Mucosa of stomach (tissue), 1 donor: ENCODE data around the gene HMCN2.

Experiments used
- H3K27me3 ChIP-seq: one replicate; pipeline ENCODE4 v1.7.0; 2013; ENCODE audit warnings: mild to moderate bottlenecking, low read length; ENCODE audit not compliant: control insufficient read depth, insufficient read depth
- H3K36me3 ChIP-seq: one replicate; pipeline ENCODE4 v1.7.0; 2013; ENCODE audit warnings: low read length; ENCODE audit not compliant: control insufficient read depth, insufficient read depth
- H3K4me1 ChIP-seq: one replicate; pipeline ENCODE4 v1.7.0; 2013; ENCODE audit warnings: mild to moderate bottlenecking, low read length; ENCODE audit not compliant: control insufficient read depth, insufficient read depth
- H3K4me3 ChIP-seq: one replicate; pipeline ENCODE4 v1.7.0; 2013; ENCODE audit warnings: low read length
- H3K9ac ChIP-seq: one replicate; pipeline ENCODE4 v1.7.0; 2013; ENCODE audit warnings: mild to moderate bottlenecking, low read length, moderate library complexity
- H3K9me3 ChIP-seq: one replicate; pipeline ENCODE4 v1.7.0; 2013; ENCODE audit warnings: mild to moderate bottlenecking, low read length, moderate library complexity; ENCODE audit not compliant: control insufficient read depth
- donor health status: Pancreatic carcinoma.

HMCN2 gene

DNA sequence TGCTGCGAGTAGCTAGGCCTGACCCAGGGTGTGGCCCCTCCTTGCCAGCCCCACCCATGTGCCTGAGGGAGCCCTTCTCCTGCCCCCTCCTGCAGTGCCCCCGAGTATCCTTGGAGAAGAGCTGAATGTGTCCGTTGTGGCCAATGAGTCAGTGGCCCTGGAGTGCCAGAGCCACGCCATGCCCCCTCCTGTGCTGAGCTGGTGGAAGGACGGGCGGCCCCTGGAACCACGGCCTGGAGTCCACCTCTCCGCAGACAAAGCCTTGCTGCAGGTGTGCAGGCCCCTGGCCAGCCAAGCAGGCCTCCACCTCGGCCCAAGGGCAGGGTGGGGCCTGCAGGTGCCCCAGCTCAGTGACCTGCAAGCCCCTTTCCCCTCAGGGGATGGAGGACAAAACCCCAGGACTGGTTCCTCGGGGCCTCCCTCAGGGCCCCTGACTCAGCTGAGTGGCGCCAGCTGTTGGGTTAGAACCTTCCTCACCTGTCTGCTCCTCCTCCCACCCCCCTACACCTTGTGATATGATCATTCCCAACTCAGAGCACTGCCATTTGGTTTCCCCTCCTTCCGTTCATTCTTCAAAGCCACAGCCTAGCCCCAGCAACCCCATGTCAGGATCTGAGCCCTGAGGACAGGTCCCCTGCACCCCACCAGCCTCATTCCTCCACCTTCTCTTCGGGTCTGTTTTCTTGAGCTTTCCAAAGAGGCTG, 99.2 kb downstream of the HMCN2 start:
- H3K36me3 ChIP-seq, result no peaks in the 10 kb centered on the region
- H3K4me3 ChIP-seq, result no peak overlapping the region
- H3K27me3 ChIP-seq, result no peaks in the 10 kb centered on the region
- no peaks in the 10 kb centered on the region for H3K9me3 ChIP-seq
- H3K4me1 ChIP-seq, result no peaks in the 10 kb centered on the region
- no peak overlapping the region for H3K9ac ChIP-seq

DNA sequence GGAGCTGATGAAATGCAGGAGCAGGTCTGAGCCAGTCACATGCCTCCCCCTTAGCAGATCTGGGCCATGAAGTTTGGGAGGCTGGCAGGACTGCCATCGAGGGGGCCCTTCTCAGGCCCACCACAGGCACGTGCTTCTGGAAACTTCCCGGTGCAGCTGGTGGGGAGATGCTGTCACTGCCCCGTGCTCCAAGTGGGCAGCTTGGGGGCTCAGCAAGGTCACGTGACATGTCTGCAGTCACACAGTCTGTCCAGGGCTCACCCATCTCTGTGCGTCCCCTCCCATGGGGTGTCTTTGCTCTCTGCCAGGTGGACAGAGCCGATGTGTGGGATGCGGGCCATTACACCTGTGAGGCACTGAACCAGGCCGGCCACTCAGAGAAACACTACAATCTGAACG, 99.8 kb downstream of the HMCN2 start:
- Histone ChIP-seq H3K27me3 (no peaks in the 10 kb centered on the region), H3K36me3 (no peaks in the 10 kb centered on the region), H3K4me3 (no peak overlapping the region)

DNA sequence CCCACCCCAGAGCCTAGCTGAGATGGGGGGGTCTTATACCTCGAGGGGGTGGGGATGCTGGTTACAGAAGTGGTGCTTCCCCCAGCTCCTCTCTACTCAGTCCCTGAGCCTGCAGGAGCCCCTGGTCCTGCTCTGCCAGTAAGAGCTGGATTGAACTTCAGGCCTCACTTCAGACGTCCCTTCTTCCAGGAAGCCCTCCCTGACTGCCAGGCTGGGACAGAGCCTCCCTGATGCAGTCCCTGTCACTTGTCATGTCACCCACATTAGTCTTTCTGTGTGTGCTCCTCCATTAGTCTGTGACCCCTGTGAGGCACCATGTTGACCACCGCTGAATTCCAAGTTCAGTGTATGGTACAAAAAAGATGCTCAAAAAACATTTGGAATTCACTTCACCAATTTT, 100.5 kb downstream of the HMCN2 start:
- Histone ChIP-seq H3K4me1 (no peaks in the 10 kb centered on the region), H3K9ac (no peak overlapping the region)

More for the DNA sequence above, 99.8 kb downstream of the HMCN2 start:
- H3K4me1 ChIP-seq, result no peaks in the 10 kb centered on the region
- H3K9ac ChIP-seq, result no peak overlapping the region
- H3K9me3 ChIP-seq, result no peaks in the 10 kb centered on the region

DNA sequence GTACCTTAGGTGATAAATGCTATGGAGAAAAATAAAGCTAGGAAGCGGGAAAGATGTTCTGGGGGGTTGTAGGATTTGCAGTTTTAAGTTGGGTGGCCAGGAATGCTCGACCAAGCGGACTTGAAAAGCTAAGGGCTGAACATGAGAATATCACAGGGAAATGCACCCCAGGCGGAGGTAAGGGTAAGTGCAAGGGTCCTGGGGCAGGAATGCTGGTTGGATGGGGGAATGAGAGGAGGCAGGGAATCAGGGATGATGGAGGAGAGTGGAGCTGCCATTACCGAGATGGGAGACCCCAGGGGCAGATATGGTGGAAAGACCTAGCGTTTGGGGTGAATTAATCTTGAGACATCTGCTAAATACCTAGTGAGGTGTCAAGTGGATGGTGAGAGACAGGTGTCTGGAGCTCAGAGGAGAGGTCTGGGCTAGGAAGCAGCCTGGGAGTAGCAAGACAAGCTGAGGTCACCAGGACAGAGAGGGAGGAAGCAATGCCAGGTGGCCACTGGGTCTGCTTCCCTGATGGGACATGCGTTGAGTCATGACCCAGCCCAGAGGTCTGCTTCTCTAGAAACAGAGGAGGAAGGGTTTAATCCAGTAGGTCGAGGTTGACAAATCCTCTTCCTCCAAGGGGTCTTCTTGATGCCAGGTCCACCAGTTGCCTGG, 101.5 kb downstream of the HMCN2 start:
- H3K4me1 ChIP-seq, result no peaks in the 10 kb centered on the region
- H3K9ac ChIP-seq, result no peak overlapping the region
- H3K27me3 ChIP-seq, result no peaks in the 10 kb centered on the region
- no peaks in the 10 kb centered on the region for H3K9me3 ChIP-seq
- H3K36me3 ChIP-seq, result no peaks in the 10 kb centered on the region
- H3K4me3 ChIP-seq, result no peak overlapping the region

More for the DNA sequence above, 100.5 kb downstream of the HMCN2 start:
- H3K27me3 ChIP-seq, result no peaks in the 10 kb centered on the region
- no peaks in the 10 kb centered on the region for H3K9me3 ChIP-seq
- H3K4me3 ChIP-seq, result no peak overlapping the region
- no peaks in the 10 kb centered on the region for H3K36me3 ChIP-seq

DNA sequence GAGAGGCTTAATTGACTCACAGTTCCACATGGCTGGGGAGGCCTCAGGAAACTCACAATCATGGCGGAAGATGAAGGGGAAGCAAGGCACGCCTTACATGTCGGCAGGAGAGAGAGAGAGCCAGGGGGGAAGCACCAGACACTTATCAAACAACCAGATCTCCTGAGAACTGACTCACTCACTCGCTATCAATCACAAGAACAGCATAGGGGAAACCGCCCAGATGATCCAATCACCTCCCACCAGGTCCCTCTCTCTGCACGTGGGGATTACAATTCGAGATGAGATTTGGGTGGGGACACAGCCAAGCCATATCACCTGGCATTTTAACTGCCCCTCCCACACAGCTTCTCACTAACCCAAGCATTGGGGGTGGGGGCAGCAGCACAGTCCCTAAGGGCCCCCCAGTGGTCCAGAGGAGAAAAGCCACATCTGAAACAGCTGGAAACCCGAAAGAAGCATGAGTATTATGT, 103.1 kb downstream of the HMCN2 start:
- Histone ChIP-seq H3K9ac (no peak overlapping the region), H3K27me3 (no peaks in the 10 kb centered on the region), H3K4me1 (no peaks in the 10 kb centered on the region), H3K36me3 (no peaks in the 10 kb centered on the region), H3K4me3 (no peak overlapping the region), H3K9me3 (no peaks in the 10 kb centered on the region)

DNA sequence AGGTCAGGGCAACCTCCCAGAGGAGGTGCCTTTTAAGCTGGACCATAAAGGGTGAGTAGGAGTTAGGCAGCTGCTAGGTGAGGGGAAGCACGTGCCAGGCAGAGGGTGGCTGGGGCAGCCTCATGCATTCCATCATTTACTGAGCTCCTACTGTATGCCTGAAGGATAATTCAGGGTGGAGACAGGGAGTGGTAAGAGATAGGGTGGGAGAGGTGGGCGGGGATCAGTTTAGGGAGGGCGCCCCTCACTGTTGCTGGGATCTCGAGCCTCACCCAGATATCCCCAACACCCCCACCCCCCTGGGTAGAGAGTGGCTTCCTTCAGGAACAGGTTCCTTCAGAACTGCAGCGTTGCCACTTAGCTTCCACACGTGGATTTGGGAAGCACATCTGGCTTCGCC, 104.7 kb downstream of the HMCN2 start:
- Histone ChIP-seq H3K9ac (no peak overlapping the region), H3K36me3 (no peaks in the 10 kb centered on the region), H3K4me1 (no peaks in the 10 kb centered on the region), H3K9me3 (no peaks in the 10 kb centered on the region), H3K4me3 (no peak overlapping the region), H3K27me3 (no peaks in the 10 kb centered on the region)

DNA sequence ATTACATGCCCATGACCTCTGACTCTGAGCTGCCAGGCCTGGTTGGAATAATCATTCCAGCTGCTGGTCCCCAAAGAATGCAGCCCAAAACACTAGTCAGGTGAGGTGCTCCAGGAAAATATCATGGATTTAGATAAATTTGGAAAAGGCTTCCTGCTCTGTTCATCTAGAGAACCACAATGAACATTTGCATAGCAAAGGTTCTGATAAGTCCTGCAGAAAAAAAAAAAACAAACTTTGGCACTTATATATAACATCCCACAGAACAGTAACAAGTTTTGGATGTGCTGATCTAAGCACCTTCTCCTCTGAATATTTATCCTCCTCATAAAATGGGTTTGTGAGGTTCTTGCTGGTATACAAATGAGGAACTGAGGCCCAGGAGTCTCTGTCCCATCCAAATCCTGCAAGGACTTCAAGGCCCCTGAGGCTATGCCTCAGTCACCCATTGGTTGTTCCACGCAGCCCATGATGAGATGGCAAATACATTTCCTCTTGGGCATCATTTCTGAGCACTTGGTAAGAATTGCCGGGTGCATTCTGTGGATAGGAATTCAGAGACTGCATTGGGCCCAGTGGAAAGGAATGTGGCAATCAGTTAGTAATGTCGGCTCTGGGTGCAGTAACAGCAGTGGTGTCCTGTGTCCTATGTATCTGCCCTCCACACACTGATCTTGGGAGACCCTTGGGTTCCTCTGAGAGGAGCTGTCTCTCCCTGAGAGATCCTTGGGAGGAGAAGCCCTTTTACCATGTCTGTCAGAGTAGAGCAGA, 105.8 kb downstream of the HMCN2 start:
- no peak overlapping the region for H3K4me3 ChIP-seq
- no peaks in the 10 kb centered on the region for H3K36me3 ChIP-seq
- H3K4me1 ChIP-seq, result no peaks in the 10 kb centered on the region
- H3K27me3 ChIP-seq, result no peaks in the 10 kb centered on the region
- H3K9ac ChIP-seq, result no peak overlapping the region
- H3K9me3 ChIP-seq, result no peaks in the 10 kb centered on the region

DNA sequence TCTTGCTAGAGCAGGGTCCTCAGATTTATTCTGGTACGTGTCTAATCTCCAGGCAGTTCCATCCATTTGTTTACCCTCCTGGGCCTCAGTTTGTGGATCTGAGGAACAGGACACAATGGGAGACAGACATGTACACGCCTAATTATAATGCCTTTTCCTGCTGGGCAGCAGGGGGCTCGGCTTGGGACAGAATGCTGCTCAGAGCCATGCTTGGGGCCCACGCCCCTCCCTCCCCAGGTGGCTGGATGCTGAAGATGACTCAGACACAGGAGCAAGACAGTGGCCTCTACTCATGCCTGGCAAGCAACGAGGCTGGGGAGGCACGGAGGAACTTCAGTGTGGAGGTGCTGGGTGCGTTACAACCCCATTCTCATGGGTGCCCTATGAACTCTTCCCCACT, 106.5 kb downstream of the HMCN2 start:
- no peak overlapping the region for H3K4me3 ChIP-seq

DNA sequence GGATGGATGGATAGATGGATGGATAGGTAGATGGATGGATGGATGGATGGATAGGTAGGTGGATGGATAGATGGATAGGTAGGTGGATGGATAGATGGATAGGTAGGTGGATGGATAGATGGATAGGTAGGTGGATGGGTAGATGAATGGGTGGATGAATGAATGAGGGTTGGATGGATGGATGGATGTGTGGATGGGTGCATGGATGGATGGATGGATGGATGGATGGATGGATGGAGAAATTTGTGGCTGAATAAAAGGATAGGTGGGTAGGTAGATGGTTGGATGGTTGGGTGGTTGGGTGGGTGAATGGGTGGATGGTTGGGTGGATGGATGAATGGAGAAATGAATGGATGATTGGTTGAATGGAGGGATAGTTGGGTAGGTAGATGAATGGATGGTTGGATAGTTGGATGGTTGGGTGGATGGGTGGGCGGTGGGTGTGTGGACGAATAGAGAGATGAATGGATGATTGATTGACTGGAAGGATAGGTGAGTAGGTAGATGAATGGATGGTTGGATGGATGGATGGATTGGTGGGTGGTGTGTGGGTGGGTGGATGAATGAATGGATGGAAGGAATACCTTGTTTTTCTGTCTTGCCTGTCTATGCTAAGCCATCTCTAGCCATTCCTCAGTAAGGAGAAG, 108.2 kb downstream of the HMCN2 start:
- Histone ChIP-seq H3K27me3 (no peaks in the 10 kb centered on the region), H3K9me3 (no peaks in the 10 kb centered on the region), H3K36me3 (no peaks in the 10 kb centered on the region), H3K9ac (no peak overlapping the region), H3K4me1 (no peaks in the 10 kb centered on the region), H3K4me3 (no peak overlapping the region)

More for the DNA sequence above, 106.5 kb downstream of the HMCN2 start:
- no peaks in the 10 kb centered on the region for H3K9me3 ChIP-seq
- H3K36me3 ChIP-seq, result no peaks in the 10 kb centered on the region
- H3K4me1 ChIP-seq, result no peaks in the 10 kb centered on the region
- no peaks in the 10 kb centered on the region for H3K27me3 ChIP-seq
- H3K9ac ChIP-seq, result no peak overlapping the region

DNA sequence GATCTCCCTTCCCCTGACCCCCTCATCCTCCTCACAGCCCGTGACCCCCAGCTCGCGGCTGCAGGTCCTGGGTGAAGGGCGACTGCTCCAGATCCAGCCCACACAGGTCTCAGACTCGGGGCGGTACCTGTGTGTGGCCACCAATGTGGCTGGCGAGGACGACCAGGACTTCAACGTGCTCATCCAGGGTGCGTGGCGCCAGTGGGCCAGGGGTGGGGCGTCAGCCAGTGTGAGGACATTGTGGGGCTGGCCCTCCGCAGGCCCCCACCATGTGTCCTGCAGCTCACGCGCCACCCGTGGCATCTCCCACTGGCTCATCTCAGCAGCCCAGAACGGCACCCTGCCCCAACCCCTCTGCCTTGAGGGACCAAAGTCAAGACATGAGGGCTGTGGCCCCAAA, 112.1 kb downstream of the HMCN2 start:
- Histone ChIP-seq H3K9me3 (no peaks in the 10 kb centered on the region), H3K36me3 (no peaks in the 10 kb centered on the region), H3K4me1 (no peaks in the 10 kb centered on the region), H3K4me3 (no peak overlapping the region), H3K9ac (no peak overlapping the region), H3K27me3 (no peaks in the 10 kb centered on the region)

DNA sequence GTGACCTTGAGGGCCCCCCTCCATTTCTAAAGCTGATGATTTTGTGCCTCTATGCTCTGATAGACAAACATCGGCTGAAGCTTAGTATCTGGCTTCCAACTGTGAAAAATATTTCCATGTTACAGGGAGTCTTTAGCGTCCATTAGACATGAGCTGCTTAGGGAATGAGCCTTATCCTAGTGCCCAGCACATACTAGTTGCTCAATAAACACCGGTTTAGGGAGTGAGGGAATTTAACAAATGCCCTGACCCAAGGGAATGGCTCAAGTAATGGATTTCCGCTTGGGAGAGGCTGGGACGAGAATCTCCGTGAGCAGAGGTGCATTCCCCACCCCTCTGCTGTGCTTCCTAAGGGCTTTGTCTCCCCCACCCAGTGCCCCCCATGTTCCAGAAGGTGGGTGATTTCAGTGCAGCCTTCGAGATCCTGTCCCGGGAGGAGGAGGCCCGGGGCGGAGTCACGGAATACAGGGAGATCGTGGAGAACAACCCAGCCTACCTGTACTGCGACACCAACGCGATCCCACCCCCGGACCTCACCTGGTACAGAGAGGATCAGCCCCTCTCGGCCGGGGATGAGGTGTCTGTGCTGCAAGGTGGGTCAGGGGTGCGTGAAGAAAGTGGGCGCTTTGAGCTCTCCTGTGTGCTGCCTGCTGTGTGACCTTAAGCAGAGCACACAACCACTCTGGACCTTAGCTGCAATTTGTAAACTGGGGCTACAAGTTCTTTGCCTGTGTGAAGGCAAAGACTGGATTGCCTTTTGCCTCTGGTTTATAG, 113.5 kb downstream of the HMCN2 start:
- Histone ChIP-seq H3K27me3 (no peaks in the 10 kb centered on the region), H3K4me1 (no peaks in the 10 kb centered on the region), H3K9ac (no peak overlapping the region), H3K4me3 (no peak overlapping the region), H3K9me3 (no peaks in the 10 kb centered on the region), H3K36me3 (no peaks in the 10 kb centered on the region)
